HS-5 (cell line): ENCODE results near the gene PLCB3.
"Not testable (repeated sequence)": the region's sequence is repeated elsewhere in the genome, so short reads cannot be mapped to it uniquely, and the experiment has no call there.

Experiments used
- DNase-seq: peaks from one replicate; pipeline ENCODE4 v3.0.0-alpha.2; 2012; ENCODE audit warnings: low read depth

PLCB3 gene

DNA sequence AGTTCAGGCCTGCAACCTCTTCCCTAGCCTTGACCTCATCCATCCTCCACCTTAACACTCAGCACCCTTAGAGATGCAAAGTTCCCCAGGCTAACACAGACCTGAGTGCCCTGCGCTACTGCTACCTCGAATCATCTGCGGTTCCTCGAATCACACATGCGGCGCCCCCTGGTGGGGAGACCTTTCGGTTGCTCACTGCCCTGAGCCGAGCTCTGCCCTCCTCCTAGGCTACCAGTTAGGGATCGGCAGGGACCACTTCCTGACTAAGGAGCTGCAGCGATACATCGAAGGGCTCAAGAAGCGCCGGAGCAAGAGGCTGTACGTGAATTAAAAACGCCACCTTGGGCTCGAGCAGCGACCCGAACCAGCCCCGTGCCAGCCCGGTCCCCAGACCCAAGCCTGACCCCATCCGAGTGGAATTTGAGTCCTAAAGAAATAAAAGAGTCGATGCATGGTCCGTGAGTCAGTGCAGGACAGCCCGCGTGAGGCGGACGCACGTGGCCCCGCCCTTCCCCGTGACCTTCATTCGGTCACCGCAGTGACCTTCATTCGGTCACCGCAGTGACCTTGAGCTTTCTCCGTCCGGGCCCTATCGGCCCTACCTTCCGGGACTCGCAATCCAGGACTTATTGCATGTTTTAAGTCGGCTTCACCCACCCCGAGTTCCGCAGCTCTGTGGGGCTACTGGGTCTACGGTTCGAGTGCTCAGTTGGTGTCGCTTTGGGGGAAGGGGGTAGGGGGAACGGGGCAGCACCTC lies 53.2 kb downstream of the PLCB3 start:
- peak; percentile 67 for DNase-seq

DNA sequence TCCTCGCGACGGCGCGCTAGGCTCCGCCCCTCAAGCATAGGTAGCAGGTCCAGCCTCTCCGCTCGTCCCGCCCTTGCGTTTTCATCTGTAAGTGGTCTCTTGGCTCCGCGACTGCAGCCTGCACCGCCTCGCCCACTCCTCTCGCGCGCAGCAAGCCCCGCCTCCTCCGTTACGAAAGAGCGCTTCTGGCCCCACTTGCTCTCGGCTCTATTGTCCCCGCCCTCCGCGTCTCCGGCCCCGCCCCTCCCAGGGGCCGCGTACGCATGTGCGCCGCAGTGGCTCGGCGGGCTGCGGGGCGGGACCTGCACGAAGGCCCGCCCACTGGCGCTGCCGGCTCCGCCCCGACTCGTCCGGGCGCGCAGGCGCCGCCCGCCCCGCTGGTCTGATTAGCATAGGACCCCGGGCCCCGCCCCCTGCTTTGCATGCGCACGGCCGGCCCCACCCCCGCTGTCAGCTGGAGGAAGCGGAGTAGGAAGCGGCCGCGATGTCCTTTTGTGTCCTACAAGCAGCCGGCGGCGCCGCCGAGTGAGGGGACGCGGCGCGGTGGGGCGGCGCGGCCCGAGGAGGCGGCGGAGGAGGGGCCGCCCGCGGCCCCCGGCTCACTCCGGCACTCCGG lies 53.9 kb downstream of the PLCB3 start, which contains the start of gene ESRRA:
Gene ESRRA, plus strand, starts transcription at position 450 of the 616 bp plus-strand sequence. CDS start 1,656 bp downstream, outside the sequence.
- DNase-seq, result peak; percentile 78

DNA sequence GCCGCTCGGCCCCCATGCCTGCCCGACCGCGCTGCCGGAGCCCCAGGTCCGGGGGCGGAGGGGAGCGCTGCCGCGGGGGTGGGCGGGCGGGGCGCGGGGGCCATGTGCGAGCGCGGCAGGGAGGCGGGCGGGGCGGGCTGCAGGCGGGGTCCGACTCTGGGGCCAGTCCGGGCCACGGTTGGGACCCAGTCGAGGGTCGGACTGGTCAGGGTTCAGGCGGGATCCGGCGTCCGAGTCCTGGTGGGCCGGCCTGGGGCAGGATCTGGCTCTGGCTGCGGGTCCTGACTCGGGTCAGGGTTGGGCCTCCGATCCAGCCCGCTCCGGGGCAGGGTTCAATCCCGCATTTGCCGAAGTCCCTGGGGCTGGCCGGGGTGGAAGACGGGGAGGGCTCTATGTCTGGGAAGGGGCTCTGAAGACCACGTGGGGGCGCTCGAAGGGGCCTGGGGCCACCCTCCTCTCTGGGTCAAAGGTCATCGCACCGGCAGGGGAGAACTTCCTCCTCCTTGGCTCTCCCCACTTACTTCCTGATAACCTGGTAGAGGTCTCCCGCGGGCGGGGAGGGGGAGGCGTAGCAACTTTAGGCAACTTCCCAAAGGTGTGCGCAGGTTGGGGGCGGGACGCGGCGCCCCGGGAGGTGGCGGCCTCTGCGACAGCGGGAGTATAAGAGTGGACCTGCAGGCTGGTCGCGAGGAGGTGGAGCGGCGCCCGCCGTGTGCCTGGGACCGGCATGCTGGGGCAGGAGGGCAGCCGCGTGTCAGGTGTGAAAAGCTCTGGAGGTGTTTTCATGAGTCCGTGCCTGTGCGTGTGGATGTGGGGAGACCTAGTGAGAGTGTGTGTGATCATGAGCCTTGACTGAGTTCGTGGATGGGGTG lies 54.6 kb downstream of the PLCB3 start:
- no peak for DNase-seq

DNA sequence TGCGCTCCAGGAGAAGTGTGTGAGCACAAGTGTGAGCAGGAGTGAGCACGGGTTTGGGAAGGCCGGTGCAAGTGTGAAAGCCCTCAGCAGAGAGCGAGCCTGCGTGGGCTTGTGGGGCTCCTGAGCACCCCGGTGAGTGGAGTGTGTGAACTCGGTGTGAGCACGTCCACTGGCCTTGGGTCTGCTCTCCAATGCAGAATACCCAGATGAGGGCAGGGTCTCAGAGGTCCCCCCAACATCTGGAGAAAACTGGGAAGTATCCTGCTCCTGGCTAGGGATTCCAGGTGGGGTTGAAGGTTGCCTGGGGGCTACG lies 55.2 kb downstream of the PLCB3 start:
- no peak for DNase-seq

DNA sequence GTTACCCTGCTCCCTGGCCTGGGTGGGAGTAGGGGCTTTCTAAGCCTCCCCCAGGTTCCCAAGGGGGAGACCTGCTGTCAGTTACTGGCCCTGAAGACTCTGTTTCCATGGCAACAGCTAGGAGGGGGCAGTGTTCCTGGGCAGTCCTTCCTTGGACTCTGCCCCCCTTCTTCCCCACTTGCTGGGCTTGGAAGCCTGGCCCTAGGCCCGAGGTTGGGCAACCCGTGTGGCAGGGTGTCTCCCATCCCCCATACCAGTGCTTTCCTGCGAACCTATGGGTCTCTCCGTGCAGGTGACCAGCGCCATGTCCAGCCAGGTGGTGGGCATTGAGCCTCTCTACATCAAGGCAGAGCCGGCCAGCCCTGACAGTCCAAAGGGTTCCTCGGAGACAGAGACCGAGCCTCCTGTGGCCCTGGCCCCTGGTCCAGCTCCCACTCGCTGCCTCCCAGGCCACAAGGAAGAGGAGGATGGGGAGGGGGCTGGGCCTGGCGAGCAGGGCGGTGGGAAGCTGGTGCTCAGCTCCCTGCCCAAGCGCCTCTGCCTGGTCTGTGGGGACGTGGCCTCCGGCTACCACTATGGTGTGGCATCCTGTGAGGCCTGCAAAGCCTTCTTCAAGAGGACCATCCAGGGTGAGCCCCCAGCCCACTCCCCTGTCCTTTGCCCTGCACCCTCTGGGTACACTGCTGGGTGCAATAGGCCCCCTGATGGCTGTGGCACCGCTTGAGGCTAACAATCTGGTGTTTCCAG lies 55.7 kb downstream of the PLCB3 start:
- DNase-seq, result no peak

DNA sequence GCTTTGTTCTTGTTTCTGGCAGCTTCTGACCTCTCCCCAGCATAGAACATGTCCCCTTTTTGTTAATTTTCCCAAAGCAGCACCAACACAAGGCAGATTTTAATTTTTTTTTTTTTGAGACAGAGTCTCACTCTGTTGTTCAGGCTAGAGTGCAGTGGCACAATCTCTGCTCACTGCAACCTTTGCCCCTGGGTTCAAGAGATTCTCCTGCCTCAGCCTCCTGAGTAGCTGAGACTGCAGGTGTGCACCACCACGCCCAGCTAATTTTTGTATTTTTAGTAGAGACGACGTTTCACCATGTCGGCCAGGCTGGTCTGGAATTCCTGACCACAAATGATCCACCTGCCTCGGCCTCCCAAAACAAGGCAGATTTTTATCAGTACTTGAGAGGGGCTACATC lies 56.5 kb downstream of the PLCB3 start:
- DNase-seq, result not testable (repeated sequence)

DNA sequence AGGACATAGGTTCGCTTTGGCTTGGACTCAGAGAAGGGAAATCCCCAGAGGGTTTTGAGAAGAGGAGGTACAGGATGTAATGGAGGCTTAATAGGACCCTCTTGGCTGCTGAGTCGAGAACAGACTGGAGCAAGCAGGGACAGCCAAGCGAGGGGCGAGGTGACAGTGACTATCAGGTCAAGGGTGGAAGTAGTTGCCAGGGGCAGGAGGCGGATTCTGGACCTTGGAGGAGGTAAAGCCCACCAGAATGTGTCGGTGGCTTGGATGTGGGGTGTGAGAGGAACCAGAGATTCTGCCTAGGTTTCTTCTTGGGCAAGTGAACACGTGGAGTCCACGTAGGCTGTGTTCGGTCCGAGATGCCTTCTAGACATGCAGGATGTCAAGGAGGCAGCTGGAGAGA lies 61.6 kb downstream of the PLCB3 start:
- DNase-seq, result no peak

DNA sequence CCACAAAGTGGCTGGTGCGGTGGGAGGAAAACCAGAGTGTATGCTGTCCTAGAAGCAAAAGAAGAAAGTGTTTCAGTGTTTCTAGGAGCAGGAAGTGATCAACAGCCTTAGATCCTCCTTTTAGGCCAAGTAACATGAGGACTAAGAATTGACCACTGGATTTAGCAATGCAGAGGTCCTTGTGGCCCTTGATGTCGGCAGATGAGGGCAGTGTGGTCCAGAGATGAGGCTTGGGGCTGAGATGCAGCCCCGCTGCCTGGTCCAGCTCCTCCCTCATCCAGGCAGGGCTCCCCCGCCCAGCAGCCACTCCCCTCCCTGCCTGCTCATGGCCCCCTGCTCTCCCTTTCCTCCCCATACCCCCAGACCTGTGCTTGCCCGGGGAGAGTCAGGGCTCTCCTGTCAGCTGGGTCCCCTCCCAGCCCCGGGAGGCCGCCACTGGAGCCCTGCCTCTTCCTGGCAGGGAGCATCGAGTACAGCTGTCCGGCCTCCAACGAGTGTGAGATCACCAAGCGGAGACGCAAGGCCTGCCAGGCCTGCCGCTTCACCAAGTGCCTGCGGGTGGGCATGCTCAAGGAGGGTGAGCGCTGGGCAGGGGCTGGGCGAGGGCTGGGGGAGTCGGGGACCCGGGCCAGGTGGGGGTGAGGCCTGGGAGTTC lies 62.3 kb downstream of the PLCB3 start:
- DNase-seq, result no peak

DNA sequence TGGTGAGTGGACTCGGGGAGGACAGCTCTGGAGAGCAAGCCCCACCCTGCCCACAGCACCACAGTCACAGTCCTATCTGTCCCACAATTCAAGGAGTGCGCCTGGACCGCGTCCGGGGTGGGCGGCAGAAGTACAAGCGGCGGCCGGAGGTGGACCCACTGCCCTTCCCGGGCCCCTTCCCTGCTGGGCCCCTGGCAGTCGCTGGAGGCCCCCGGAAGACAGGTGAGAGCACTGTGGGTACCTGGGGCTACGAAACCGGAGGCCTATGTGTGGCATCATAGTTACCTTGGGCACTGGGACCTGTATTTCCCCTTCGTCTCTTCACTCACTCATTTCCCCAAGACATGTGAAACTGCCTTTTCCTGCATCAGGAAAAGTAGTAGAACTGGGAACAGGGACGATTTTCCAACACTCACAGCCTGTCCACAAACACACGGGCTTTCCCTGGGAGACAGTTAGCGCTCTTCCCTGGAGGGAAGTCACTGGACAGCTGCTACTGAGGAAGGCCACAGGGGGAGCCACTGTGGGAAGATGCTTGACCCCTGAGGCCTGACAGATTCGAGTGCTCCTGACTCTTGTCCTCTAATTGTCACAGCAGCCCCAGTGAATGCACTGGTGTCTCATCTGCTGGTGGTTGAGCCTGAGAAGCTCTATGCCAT lies 62.9 kb downstream of the PLCB3 start:
- DNase-seq, result no peak

DNA sequence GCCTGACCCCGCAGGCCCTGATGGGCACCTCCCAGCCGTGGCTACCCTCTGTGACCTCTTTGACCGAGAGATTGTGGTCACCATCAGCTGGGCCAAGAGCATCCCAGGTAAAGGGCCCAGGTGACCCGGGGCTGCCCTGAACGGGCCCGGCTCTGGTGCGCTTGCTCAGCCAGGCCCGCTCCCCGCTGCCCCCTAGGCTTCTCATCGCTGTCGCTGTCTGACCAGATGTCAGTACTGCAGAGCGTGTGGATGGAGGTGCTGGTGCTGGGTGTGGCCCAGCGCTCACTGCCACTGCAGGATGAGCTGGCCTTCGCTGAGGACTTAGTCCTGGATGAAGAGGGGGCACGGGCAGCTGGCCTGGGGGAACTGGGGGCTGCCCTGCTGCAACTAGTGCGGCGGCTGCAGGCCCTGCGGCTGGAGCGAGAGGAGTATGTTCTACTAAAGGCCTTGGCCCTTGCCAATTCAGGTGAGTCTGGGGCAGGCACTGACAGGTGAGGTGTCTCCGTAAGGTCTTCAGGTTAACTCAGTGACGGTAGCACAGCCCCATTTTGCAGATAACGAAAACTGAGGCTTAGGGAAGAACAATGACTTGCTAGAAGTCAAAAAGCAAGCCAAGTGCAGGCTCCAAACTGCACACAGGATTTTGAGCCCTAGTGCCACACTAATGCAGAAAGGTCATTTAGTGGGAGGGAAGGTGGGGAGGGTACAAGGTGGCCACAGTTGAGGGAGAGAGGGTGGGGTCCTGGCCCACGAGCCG lies 63.7 kb downstream of the PLCB3 start:
- no peak for DNase-seq

DNA sequence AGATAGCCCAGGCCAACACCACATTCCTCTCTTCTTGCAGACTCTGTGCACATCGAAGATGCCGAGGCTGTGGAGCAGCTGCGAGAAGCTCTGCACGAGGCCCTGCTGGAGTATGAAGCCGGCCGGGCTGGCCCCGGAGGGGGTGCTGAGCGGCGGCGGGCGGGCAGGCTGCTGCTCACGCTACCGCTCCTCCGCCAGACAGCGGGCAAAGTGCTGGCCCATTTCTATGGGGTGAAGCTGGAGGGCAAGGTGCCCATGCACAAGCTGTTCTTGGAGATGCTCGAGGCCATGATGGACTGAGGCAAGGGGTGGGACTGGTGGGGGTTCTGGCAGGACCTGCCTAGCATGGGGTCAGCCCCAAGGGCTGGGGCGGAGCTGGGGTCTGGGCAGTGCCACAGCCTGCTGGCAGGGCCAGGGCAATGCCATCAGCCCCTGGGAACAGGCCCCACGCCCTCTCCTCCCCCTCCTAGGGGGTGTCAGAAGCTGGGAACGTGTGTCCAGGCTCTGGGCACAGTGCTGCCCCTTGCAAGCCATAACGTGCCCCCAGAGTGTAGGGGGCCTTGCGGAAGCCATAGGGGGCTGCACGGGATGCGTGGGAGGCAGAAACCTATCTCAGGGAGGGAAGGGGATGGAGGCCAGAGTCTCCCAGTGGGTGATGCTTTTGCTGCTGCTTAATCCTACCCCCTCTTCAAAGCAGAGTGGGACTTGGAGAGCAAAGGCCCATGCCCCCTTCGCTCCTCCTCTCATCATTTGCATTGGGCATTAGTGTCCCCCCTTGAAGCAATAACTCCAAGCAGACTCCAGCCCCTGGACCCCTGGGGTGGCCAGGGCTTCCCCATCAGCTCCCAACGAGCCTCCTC lies 64.6 kb downstream of the PLCB3 start:
- not testable (repeated sequence) for DNase-seq

DNA sequence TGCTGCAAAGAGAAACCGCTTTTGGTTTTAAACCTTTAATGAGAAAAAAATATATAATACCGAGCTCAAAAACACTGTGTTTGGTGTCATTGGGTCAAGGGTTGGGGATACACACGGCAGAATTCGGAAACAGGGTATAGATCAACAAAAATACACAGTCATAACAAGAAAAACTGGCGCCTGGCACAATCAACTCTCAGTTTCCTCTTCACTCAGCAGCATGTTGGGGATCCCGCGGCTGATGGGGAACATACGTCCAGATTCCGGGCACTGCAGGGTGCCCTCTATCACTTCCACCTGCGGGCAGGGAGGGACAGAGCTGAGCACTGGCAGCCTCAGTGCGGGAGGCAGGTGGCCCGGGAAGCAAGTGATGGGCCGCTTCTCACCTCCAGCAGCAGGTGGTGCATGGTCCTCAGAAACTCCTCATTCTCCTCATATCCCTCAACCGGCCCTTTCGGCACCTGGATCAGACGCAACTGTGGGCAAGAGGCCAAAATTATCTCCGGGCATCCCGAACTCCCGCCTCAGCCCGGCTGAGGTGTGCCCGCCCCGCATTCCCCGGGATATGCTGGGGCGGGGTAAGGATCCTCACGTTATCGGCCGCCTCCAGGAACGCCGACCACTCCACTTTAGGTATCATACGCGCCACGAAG lies 65.5 kb downstream of the PLCB3 start:
- no peak for DNase-seq

DNA sequence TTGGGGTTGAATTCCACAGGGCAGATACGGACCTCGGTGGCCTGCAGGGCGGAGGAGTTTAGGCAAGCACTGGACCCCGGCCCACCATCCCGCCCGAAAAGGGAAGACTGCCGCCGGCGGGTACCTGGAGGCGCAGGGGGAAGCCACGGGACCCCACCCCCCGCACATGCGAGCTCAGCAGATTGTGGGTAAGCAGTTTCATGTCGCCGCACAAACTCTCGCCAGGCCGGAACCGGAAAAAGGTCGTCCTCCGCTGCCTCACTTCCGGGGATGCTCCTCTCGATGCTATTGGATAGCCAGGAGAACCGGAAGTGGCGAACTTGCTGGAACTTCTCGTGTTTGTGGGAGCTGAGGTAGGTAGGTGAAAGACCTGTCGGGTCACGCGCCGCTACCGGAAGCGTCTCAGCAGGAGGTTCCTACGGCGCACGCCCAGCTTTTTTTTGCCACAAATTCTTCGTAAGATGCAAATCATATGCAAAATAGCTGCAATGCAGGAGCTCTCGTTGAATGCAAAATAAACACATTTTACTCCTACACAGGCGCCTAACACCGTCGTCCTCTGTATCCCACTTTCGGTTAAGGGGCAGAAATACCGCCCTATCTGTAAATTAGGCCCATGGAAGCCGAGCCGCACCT lies 66.1 kb downstream of the PLCB3 start, which contains the start of gene TRMT112:
Gene TRMT112, minus strand, starts transcription at position 235 of the 636 bp plus-strand sequence. Its CDS starts 33 bp downstream, at position 202.
- peak; percentile 87 for DNase-seq

DNA sequence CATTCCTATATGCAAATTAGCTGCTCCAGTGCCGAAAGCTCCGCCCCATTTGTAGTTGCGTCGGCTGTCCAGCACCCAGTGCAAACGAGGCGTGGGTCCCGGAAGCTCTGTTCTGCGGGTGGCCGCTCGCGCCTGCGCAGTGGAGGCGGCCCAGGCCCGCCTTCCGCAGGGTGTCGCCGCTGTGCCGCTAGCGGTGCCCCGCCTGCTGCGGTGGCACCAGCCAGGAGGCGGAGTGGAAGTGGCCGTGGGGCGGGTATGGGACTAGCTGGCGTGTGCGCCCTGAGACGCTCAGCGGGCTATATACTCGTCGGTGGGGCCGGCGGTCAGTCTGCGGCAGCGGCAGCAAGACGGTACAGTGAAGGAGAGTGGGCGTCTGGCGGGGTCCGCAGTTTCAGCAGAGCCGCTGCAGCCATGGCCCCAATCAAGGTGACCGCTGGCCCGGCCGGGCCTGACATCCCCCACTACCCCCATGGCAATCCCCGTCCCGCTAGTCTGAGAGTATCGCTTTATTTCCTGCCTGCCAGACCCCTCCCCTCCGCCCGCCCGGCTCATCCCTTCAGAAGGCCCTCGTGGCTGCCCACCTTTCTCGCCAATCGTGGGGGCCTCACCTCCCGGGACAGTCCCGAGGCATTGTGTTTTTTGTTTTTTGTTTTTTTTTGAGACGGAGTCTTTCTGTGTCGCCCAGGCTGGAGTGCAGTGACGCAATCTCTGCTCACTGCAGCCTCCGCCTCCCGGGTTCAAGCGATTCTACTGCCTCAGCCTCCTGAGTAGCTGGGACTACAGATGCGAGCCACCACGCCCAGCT lies 66.8 kb downstream of the PLCB3 start, which contains the start of gene PRDX5:
Gene PRDX5, plus strand, starts transcription at position 161 of the 805 bp plus-strand sequence. Its CDS starts 95 bp downstream, at position 256.
- peak; percentile 86 for DNase-seq
